HUES64 (cell line): ENCODE measurements around the gene LYZL4.

ENCODE experiments used
- H3K27ac ChIP-seq: 2 replicates; pipeline ENCODE4 v1.7.0; 2013; ENCODE audit warnings: low read depth, low read length, inconsistent platforms
- H3K27me3 ChIP-seq: 2 replicates; pipeline ENCODE4 v1.6.1; 2013; ENCODE audit warnings: mild to moderate bottlenecking, low read length; ENCODE audit not compliant: insufficient read depth
- H3K36me3 ChIP-seq: 2 replicates; pipeline ENCODE4 v1.6.1; 2013; ENCODE audit warnings: mild to moderate bottlenecking, low read length; ENCODE audit not compliant: insufficient read depth
- H3K4me1 ChIP-seq: 2 replicates; pipeline ENCODE4 v1.6.1; 2013; ENCODE audit warnings: mild to moderate bottlenecking, low read length, moderate library complexity; ENCODE audit not compliant: insufficient read depth
- H3K4me3 ChIP-seq: 2 replicates; pipeline ENCODE4 v1.5.1; 2013; ENCODE audit warnings: mild to moderate bottlenecking, low read length, moderate library complexity
- H3K9ac ChIP-seq: 2 replicates; pipeline ENCODE4 v1.6.1; 2013; ENCODE audit warnings: mild to moderate bottlenecking, low read depth, low read length
- H3K9me3 ChIP-seq: 2 replicates; pipeline ENCODE4 v1.6.1; 2013; ENCODE audit warnings: low read depth, low read length; ENCODE audit not compliant: insufficient read depth
- WGBS: fragments of 150-250, 120-280 bp; methylation state at CpG from one replicate; pipeline ENCODE4 v1.1.7; 2013; ENCODE audit warnings: missing lambda C conversion rate; 5-methylcytosine and 5-hydroxymethylcytosine counted together

Gene LYZL4

DNA sequence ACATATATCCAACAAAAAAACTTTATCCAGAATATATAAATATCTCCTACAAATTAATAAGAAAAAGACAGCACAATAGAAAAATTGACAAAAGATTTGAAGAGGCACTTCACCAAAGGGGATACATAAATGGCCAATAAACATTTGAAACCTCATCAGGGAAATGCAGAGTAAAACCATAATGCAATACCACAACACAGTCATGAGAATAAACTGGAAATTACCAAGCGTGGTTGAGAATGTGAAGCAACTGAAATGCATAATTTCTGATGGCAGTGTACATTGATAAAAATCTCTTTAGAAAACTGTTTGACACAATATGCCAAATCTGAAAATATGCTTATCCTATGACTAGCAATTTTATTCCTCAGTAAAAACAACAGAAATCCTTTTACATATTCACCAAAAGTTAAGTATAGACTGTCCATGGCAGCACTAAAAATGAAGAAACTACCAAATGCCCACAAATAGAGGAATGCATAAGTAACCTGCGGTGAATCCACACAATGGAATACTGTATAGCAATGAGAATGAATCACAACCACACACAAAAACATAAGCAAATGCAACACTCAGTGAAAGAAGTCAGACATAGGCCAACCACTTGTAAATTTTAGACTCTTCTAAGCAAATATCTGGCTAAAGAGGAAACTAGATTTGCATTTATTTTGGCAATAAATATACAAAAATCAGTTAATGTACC, 7.9 kb downstream of the LYZL4 start:
- Histone ChIP-seq H3K4me1 (no peaks in the 10 kb centered on the region), H3K27ac (no peak overlapping the region), H3K9ac (no peak overlapping the region), H3K4me3 (no peak overlapping the region), H3K36me3 (no peaks in the 10 kb centered on the region), H3K27me3 (no peaks in the 10 kb centered on the region), H3K9me3 (no peaks in the 10 kb centered on the region)
- 97% methylated on average over 2 of the region's 2 CpGs for WGBS

DNA sequence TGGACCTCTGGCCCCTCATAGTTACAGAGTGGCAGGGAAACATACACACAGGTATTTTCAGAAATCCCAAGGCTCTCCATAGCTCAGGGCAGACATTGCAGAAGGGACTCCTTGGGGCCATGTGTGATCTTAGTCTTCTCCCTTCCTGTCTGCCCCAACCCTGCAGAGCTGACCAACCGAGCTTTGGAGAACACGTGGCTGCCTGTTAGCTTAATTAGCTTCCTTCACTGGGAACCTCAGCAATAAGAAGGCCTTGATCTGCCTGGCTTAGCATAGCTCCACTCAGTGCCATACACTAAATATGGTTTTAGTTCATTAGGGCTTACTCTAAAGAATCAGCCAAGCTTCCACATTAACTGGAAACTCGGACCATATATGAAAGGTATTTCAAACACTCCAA, 12.3 kb downstream of the LYZL4 start:
- no peaks in the 10 kb centered on the region for H3K27me3 ChIP-seq
- H3K4me1 ChIP-seq = no peaks in the 10 kb centered on the region
- no peak overlapping the region for H3K9ac ChIP-seq
- WGBS = 87% methylated on average over 2 of the region's 3 CpGs
- H3K36me3 ChIP-seq = no peaks in the 10 kb centered on the region
- H3K9me3 ChIP-seq = no peaks in the 10 kb centered on the region
- no peak overlapping the region for H3K4me3 ChIP-seq
- H3K27ac ChIP-seq = no peak overlapping the region

DNA sequence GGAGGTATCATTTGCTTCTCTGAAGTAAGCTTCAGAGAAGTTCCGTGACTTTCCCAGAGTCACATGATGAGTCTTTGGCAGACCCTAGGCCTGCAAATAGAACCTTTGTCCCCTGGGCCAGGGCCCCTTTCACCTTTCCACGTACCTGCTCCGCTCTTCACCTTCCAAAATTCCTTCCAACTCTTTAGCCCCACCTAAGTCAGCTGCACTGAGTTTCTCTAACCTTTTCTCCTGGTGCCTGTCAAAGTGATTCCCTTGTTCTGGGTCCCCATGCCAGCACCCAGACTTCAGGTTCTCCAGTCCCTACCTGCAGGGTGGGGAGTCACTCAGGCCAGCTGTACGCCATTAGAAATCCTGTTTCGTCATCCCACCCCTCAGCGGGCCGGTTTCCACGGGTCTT, 12.8 kb downstream of the LYZL4 start:
- 96% methylated on average over 8 of the region's 8 CpGs for WGBS
- Histone ChIP-seq H3K27me3 (no peaks in the 10 kb centered on the region), H3K4me1 (no peaks in the 10 kb centered on the region), H3K27ac (no peak overlapping the region), H3K4me3 (no peak overlapping the region), H3K36me3 (no peaks in the 10 kb centered on the region), H3K9me3 (no peaks in the 10 kb centered on the region), H3K9ac (no peak overlapping the region)

GRCh38 chr3:42394579-42395288, 15.7 kb downstream of the LYZL4 start:
- 88% methylated on average over 11 of the region's 12 CpGs for WGBS

GRCh38 chr3:42387802-42388651, 22.4 kb downstream of the LYZL4 start:
- no peak overlapping the region for H3K27ac ChIP-seq

More at GRCh38 chr3:42394579-42395288, 15.7 kb downstream of the LYZL4 start:
- Histone ChIP-seq H3K36me3 (no peaks in the 10 kb centered on the region), H3K4me3 (no peak overlapping the region), H3K4me1 (no peaks in the 10 kb centered on the region), H3K9me3 (no peaks in the 10 kb centered on the region), H3K9ac (no peak overlapping the region), H3K27ac (no peak overlapping the region), H3K27me3 (no peaks in the 10 kb centered on the region)

DNA sequence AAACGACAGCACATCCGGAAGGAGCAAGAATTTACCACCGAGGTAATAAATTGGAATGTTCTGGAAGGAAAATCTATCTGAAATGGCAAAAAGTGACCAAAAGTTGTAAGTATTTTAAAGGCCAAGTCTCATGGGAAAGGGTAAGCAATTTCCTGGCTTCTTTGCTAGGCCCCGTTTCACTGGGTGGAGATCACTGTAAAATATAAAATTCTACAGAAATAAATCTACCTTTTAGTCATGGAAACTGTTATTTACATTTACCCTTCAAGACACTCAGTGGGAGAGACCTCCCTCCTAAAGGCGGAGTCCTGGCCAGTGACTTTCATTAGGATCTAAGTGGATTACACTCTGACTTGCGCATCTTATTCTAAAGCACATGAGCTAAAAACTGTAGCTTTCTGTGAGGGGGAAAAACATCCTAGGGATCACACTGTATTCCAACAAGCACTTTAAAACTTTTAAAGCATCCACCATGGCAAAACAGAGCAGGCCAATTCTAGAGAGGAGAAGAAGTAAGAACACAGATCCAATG, 28.8 kb downstream of the LYZL4 start:
- 94% methylated on average over 5 of the region's 6 CpGs for WGBS
- Histone ChIP-seq H3K27ac (no peak overlapping the region), H3K36me3 (no peaks in the 10 kb centered on the region), H3K4me3 (no peak overlapping the region), H3K9me3 (no peaks in the 10 kb centered on the region), H3K9ac (no peak overlapping the region), H3K27me3 (no peaks in the 10 kb centered on the region), H3K4me1 (0 out of 2 replicates have a peak, but pooled peaks cover 4% of the 10 kb centered on the region)

More at GRCh38 chr3:42387802-42388651, 22.4 kb downstream of the LYZL4 start:
- no peaks in the 10 kb centered on the region for H3K27me3 ChIP-seq
- H3K9me3 ChIP-seq = no peaks in the 10 kb centered on the region
- WGBS = 86% methylated on average over 10 of the region's 10 CpGs
- no peak overlapping the region for H3K4me3 ChIP-seq
- H3K36me3 ChIP-seq = no peaks in the 10 kb centered on the region
- no peaks in the 10 kb centered on the region for H3K4me1 ChIP-seq
- no peak overlapping the region for H3K9ac ChIP-seq

- no peaks in the 10 kb centered on the region for H3K9me3 ChIP-seq
- H3K4me1 ChIP-seq = 0 out of 2 replicates have a peak, but pooled peaks cover 4% of the 10 kb centered on the region
- 97% methylated on average over 2 of the region's 2 CpGs for WGBS
- H3K36me3 ChIP-seq = no peaks in the 10 kb centered on the region
- H3K9ac ChIP-seq = no peak overlapping the region
- H3K27me3 ChIP-seq = no peaks in the 10 kb centered on the region
- H3K4me3 ChIP-seq = no peak overlapping the region
- H3K27ac ChIP-seq = no peak overlapping the region
Measured at GRCh38 chr3:42377681-42378080, 32.7 kb downstream of the LYZL4 start.

GRCh38 chr3:42376344-42376798, 34.0 kb downstream of the LYZL4 start:
- Histone ChIP-seq H3K27me3 (no peaks in the 10 kb centered on the region), H3K9ac (no peak overlapping the region), H3K4me1 (no peaks in the 10 kb centered on the region), H3K27ac (no peak overlapping the region), H3K36me3 (no peaks in the 10 kb centered on the region), H3K9me3 (no peaks in the 10 kb centered on the region), H3K4me3 (no peak overlapping the region)
- 89% methylated on average over 4 of the region's 4 CpGs for WGBS

GRCh38 chr3:42375121-42375800, 35.1 kb downstream of the LYZL4 start:
- H3K9ac ChIP-seq = no peak overlapping the region
- H3K27ac ChIP-seq = no peak overlapping the region
- no peaks in the 10 kb centered on the region for H3K27me3 ChIP-seq
- no peaks in the 10 kb centered on the region for H3K36me3 ChIP-seq
- no peak overlapping the region for H3K4me3 ChIP-seq
- H3K9me3 ChIP-seq = peaks cover 5% of the 10 kb centered on the region; the same call in 1 of the 2 replicates
- H3K4me1 ChIP-seq = no peaks in the 10 kb centered on the region
- 75% methylated on average over 6 of the region's 6 CpGs for WGBS

DNA sequence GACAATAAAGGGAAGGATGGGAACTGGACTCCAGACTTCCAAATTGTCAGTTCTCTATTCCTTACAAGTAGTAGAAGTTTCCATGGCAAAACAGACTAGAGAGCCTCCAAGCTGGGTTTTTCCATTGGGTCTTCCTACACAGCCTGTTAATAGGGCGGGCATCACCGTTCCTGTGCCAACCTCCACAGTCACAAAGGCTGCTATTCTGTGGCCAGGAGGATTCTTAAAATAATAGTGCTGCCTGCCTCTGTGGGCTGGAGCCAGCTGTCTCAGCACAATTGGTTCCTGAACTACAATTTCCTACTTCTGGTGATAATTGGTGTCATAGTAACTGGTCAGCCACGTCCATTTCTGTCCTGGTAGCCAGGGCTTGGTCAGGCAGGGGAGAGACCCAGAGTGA, 38.6 kb downstream of the LYZL4 start:
- Histone ChIP-seq H3K9me3 (peaks cover 5% of the 10 kb centered on the region; the same call in 1 of the 2 replicates), H3K4me1 (peaks cover 20% of the 10 kb centered on the region; the same call in 1 of the 2 replicates), H3K27me3 (no peaks in the 10 kb centered on the region), H3K36me3 (no peaks in the 10 kb centered on the region), H3K9ac (no peak overlapping the region), H3K4me3 (no peak overlapping the region), H3K27ac (no peak overlapping the region)
- 95% methylated on average over 3 of the region's 3 CpGs for WGBS
